GM19025 (cell line): Measurements from ENCODE around the gene INTS7.

Experiments used
- ATAC-seq: cut with Tn5 transposase; IDR thresholded peaks from one replicate; pipeline ENCODE4 v1.9.1; 2021; ENCODE audit warnings: mild to moderate bottlenecking, low read depth, moderate library complexity; ENCODE audit not compliant: unreplicated experiment

INTS7 gene, protein sequence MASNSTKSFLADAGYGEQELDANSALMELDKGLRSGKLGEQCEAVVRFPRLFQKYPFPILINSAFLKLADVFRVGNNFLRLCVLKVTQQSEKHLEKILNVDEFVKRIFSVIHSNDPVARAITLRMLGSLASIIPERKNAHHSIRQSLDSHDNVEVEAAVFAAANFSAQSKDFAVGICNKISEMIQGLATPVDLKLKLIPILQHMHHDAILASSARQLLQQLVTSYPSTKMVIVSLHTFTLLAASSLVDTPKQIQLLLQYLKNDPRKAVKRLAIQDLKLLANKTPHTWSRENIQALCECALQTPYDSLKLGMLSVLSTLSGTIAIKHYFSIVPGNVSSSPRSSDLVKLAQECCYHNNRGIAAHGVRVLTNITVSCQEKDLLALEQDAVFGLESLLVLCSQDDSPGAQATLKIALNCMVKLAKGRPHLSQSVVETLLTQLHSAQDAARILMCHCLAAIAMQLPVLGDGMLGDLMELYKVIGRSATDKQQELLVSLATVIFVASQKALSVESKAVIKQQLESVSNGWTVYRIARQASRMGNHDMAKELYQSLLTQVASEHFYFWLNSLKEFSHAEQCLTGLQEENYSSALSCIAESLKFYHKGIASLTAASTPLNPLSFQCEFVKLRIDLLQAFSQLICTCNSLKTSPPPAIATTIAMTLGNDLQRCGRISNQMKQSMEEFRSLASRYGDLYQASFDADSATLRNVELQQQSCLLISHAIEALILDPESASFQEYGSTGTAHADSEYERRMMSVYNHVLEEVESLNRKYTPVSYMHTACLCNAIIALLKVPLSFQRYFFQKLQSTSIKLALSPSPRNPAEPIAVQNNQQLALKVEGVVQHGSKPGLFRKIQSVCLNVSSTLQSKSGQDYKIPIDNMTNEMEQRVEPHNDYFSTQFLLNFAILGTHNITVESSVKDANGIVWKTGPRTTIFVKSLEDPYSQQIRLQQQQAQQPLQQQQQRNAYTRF

GRCh38 chr1:212035123-212035834 is at the start of gene INTS7, which contains the start of gene DTL:
Gene INTS7 (minus strand): TSS chr1:212035557. CDS start chr1:212035437, 120 bp downstream.
Gene DTL (plus strand): TSS chr1:212035748. CDS start chr1:212035891, 143 bp downstream.
- ATAC-seq, result peak; percentile 69

- ATAC-seq, result no peak
Measured at GRCh38 chr1:212082765-212083406, 47.5 kb upstream of the INTS7 start.

DNA sequence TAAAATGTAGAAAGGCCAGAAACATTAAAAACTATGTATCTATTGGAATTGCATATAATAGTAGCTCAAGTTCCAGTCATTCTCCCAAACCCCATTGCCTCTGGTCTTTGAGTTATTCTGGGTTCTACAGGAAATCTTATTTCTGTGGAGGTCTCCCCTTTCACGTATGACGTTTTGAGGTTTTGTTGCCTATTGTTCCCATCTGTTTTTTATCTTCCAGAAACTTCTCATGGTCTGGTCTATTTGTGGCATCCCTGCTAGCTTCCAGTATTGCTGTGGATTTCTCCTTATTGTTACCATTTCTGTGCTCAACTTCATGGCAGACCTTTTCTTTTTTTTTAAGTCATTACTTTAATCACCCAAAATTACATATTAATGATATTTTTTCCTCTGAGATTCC is 43.5 kb upstream of the INTS7 start:
- ATAC-seq, result no peak

DNA sequence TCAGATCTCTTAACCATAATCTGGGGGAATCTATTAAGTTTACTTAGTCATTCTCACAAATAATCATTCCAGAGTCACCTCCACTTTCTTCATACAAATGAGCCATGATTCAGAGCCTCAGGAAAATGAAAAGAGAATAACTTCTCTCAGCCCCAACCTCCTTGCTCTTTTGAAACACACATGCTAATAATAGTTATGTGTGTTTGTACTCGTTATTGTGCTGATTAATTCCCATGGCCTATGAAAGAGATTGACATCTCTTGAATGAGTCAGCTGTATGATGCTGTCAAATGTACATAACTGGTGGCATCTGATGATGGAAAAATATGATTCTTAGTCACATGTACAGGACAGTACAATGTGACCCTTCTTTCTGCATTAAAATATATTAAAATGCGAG is 41.7 kb upstream of the INTS7 start:
- ATAC-seq, result no peak

DNA sequence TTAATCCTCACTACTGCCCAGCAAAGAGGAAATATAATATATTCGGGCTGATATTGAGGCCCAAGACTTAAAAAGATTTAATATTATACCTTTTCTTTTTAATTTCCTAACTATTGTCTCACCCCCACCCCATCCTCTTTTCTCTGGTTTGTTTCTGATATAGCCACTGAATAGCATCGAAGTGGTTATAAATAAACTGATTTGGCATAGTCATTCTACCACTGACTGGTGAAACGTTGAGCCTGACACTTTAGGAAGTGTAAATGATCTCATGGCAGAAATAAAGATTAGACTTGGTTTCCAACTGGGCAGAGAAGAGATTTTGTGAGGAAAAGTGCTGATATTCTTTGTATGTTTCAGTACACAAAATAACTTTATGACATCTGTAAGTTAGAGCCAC is 39.5 kb upstream of the INTS7 start:
- no peak for ATAC-seq

GRCh38 chr1:212074313-212074712 is 39.0 kb upstream of the INTS7 start:
- no peak for ATAC-seq

- ATAC-seq, result no peak
Measured at GRCh38 chr1:212073490-212073889, 38.1 kb upstream of the INTS7 start.

GRCh38 chr1:212072047-212072446 is 36.7 kb upstream of the INTS7 start:
- no peak for ATAC-seq

DNA sequence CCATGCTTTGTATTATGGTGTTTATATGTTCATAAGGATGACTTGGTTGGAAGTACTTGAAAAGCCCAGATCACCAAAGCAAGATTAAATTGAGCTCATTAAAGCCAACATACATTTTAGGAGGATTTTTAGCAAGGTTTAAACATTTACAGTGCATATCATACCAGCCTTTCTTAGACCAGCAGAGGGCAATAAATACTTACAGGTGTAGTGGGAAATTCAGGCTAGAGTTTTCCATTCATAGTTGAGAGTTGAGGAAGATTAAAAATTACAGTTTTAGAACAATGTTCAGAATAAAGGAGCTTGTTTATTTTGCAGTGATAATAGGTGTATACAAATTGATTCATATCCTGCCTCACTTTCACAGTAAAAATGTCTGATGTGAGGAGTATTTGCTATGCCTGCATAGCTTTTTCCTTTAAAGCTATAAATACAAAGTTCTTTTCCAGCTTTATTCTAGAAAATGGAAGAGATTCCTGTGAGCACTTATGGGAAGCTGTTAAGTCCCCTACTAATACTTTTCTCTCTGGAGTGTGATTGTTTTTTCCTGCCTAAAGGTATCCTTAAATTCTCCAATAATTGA is 35.5 kb upstream of the INTS7 start:
- ATAC-seq, result no peak

- ATAC-seq, result no peak
Measured at GRCh38 chr1:212067787-212068186, 32.4 kb upstream of the INTS7 start.

DNA sequence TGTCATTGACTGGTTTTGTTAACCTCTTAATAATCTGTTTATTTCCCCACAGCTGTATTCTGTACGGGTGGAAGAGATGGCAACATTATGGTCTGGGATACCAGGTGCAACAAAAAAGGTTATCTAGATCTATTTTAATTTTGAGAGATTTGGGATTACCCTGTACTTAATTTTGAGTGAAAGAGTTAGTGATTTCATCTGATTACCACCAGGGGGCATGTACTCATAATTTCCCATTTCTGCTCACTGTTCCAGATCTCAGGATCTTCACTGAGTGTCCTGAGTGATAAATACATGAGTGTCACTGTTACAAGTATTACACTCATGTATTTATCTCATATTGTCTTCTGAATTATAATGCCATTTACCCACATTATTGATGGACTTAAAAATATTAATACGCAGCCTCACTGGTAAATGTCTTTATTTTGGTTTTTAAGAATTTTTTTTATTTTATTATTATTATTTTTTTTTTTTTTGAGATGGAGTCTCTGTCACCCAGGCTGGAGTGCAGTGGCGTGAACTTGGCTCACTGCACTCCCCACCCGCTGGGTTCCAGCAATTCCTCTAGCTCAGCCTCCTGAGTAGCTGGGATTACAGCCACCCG is 27.6 kb upstream of the INTS7 start:
- ATAC-seq, result no peak

DNA sequence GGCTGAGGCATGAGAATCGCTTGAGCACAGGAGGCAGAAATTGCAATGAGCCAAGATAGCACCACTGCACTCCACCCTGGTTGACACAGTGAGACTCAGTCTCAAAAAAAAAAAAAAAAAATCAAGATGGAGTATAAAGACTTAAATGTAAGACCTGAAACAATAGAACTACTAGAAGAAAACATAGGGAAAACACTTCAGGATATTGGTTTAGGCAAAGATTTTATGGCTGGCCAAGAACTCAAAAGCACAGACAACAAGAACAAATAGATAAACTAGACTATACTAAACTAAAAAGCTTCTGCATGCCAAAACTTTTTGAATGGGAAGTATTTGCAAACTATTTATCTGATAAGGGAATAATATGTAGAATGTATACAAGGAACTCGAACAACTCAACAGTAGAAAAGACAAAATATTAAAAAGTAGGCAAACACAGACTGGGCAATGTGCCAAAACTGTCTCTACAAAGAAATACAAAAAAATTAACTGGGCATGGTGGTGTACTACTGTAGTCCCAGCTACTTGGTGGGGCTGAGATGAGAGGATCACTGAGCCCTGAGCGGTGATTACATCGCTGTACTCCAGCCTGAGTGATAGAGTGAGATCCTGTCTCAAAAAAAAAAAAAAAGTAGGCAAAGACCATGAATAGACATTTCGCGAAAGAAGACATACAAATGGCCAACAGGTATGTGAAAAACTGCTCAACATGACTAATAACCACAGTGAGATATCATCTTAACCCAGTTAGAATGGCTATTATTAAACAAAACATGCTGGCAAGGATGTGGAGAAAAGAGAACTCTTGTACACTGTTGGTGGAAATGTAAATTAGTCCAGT is 25.5 kb upstream of the INTS7 start:
- no peak for ATAC-seq

GRCh38 chr1:212055333-212055732 is 20.0 kb upstream of the INTS7 start:
- no peak for ATAC-seq

DNA sequence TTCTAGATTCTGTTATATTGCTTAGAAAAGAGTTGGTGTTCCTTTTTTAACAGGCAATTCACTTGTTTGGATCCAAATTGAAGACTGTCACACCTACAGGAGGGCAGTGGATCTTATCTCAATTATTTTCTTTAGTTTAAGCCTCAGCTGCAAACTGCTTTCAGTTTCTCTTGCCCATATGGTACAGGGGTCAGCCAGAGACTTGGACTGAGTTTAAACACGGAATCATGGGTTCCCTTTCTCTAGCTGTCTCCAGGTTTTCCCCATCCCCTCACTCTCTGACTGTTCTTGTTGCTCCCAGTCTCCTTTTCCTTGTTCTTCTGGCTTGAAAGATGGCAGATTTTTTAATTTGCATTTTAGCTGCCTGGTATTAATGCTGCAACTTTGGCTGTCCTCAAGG is 18.6 kb upstream of the INTS7 start:
- ATAC-seq, result no peak

DNA sequence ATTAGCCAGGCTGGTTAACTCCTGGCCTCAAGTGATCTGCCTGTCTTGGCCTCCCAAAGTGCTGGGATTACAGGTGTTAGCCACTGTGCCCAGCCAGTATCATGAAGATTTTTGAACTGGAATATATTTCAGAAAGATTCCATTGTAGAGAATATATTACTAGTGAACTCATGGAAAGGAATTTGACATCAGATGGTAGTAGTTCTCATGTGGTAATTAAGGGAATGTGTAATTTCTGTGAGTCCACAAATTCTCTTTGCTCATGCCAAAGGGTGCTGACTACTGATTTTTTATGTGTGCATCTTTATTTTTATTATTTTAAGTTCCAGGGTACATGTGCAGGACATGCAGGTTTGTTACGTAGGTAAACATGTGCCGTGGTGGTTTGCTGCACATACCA is 10.6 kb upstream of the INTS7 start:
- ATAC-seq, result no peak

- no peak for ATAC-seq
Measured at GRCh38 chr1:212044851-212045250, 9.5 kb upstream of the INTS7 start.

DNA sequence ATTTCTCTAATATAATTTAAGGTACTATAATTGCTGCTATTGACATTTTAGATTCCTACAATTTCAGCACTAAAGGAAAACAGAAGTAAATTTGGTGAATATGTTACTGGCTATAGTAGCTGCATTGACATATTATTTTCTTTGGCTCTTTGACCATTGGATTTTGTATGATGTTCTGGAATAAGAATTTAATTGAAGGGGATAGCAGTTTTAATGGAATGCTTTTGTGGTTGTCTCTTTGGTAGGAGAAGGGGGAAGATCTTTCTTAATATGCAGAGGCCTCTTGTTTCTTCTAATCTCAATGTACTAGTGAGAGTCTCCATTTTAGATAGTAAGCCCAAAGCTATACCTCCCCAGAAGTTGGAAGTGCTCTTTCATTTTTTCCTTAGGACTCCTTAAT is 7.1 kb upstream of the INTS7 start:
- no peak for ATAC-seq

- no peak for ATAC-seq
Measured at GRCh38 chr1:212040629-212041412, 5.5 kb upstream of the INTS7 start.
